Stimulated activated CD8-positive, alpha-beta memory T cell treated with anti-CD3 and anti-CD28 coated beads, Interleukin-7, amount 100 ng/mL, for 24 hours (primary cell): ENCODE results near the gene ASXL3.

ENCODE experiments used
- DNase-seq: peaks from one replicate; pipeline ENCODE4 v3.0.0-alpha.2; 2020; ENCODE audit warnings: low read depth

The ASXL3 gene

DNA sequence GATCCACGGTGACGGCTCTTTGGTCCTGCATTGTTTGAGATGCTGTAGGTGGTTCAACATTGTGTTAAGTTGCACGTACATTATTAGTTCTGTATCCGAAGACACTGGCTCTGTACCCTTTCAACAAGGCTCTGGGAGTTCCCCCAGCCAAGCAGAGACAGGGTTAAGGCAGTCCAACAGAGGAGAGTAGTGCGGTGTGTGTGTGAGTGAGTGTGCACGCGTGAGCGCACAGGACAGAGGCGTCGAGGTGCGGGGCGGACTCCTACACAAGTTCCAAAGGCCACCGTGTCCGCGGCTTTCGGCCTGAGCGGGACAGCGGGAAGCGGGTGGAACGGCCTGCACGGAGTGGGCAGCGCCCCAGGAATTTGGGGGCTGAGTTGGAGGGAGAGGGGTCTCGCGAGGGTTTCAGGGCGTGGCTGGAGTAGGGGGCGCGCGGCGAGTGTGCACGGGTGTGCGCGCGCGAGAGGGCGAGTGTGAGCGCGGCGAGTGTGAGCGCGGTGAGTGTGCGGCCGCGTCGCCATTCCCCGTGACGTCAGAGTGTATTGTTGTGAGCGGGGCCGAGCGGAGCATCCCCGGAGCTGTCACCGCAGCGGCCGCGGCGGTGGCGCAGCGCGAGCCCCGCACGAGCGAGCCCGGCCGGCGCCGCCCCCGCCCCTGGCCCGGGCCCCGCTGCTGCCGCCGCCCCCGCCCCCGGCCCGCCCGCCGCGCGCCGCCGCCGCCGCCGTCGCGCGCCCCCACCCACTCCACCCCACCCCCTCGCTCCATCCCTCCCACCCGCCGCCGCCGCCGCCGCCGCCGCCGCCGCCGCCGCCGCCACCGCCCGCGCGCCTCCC lies at the start of gene ASXL3:
TSS of gene ASXL3 (plus strand) at position 535 of the 833 bp plus-strand sequence. CDS start 413 bp downstream, outside the sequence.
- DNase-seq: no peak

GRCh38 chr18:33532978-33533377 lies 45.0 kb upstream of the ASXL3 start:
- DNase-seq: no peak

DNA sequence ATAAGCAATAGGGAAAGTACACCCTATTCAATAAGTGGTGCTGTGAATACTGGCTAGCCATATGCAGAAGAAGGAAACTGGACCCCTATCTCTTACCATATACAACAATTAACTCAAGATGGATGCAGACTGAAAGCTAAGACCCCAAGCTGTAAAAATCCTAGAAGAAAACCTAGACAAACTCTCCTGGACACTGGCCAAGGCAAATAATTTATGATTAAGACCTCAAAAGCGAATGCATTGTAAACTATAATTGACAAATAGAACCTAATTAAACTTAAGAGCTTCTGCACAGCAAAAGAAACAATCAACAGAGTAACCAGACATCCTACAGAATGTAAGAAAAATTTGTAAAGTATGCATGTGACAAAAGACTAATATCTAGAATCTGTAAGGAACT lies 41.1 kb upstream of the ASXL3 start:
- DNase-seq: no peak

- DNase-seq: no peak
Observed at GRCh38 chr18:33538418-33539042, 39.5 kb upstream of the ASXL3 start.

DNA sequence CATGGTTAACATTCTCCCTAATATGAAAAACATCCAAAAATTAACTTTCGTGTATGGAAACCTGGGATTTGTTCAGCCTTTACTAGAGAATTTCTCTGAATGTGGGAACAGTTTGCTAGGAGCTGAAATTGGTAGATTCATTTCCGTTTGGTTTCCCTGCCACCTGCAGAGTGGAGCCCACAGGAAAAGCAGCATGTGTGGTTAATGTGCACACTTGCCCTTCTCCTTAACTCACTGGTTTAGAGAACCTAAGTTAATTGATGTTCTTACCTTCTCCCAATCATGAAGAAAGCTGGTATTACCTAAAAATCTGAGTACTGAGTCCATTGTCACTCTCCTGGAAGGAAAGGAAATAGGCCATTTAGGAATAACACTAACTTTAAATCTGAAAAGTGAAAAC lies 37.6 kb upstream of the ASXL3 start:
- no peak for DNase-seq

GRCh38 chr18:33541316-33541715 lies 36.7 kb upstream of the ASXL3 start:
- no peak for DNase-seq

DNA sequence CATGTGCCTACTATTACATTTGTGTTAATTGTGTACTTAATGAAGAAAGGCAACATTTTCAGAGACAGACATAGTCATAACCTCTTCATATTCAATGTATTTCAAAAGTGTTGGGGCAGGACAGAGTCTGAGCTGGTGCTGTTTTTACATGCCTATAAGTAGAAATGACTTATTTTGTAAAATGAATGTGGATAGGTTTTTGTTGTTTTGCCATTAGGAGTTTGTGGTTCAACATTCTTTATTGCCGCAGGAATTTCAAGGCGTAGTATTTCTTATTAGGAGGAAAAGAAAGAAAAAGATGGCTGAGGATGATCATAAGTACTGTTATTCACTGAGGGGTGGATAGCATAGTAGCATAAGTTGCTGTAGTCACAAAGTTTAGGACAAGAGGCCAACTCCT lies 21.2 kb upstream of the ASXL3 start:
- no peak for DNase-seq

- DNase-seq: no peak
Observed at GRCh38 chr18:33557706-33558105, 20.3 kb upstream of the ASXL3 start.

GRCh38 chr18:33558529-33558928 lies 19.5 kb upstream of the ASXL3 start:
- DNase-seq: no peak

DNA sequence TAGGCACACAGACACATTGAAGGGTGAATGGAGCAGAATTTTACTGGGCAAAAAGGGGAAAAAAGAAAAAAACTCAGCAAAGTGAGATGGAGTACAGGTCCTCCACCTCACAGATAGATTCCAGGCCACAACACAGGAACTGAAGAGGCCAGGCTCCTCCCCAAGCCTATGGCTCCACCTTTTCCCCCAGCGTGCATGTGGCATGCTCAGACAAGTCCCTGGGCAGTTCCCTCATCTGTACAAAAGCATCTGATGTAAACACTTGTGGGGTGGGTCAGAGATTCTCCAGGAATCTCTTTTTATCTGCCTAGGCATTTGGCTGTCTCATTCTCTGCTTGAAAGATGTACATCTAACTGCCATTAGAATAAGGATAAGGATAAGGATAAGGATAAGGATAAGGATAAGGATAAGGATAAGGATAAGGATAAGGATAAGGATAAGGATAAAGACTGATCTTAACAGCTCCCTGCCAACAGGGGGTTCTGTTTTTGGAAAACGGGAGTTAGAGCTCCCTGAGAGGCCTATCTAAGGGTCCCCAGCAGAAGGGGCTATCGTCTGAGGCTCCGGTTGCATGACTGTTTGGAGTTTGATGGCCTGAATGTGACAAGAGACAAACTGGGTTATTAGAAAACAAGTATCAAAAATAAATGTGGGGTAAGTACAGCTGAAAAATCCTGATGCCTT lies 17.2 kb upstream of the ASXL3 start:
- DNase-seq: no peak

DNA sequence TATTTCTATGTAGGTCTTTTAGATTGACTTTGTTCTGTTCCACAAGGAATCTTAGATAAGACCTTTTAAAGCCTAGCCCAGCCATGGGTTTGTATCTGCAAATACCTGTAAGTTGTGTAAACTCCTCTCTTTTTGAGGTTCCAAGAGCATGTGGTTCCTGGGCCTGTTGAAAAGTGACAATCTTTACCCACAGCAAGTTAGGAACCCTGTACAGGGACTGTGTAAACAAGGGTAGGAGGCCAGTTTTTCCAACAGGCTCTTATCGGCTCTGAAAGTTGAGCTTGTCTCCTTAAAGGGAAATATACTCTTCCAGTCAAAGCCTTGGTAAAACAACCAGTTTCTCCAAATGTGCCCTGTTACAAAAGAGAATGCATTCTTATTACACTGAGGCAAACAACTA lies 15.3 kb upstream of the ASXL3 start:
- no peak for DNase-seq

DNA sequence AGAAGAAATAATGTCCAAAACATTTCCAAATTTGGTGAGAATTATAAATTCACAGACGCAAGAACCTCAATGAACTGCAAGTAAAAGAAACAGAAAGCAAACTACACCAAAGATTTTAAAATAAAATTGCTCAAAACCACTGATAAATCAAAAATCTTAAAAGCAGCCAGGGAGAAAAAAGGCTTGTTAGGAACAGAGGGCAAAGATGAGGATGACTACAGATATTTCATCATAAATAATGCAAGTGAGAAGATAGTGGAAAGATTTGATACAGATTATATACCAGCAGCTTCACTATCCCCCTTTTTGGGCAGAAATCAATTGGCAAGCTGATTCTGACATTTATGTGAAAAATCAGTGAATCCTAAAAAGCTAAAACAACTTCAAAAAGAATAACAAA lies 10.3 kb upstream of the ASXL3 start:
- DNase-seq: no peak

GRCh38 chr18:33571998-33572787 lies 5.8 kb upstream of the ASXL3 start:
- no peak for DNase-seq

DNA sequence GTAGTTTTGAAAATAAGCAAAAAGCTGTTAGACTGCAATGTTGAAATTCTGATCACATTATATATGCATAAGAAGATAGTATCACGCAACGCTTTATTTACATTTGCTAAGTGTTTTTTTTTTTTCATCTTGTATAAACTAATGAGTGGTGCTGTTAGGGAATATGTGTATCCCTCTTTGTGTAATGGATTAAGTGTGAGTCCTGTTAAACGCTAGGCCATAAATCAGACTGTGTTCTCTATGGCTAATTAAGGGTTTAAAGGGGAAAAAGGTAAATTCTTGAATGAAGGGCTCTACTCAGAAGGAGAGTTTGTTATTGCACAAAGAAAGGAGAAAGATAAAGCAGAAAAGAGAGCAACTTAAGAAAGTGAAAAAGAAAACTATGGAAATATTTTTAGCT lies 4.8 kb upstream of the ASXL3 start:
- DNase-seq: no peak

DNA sequence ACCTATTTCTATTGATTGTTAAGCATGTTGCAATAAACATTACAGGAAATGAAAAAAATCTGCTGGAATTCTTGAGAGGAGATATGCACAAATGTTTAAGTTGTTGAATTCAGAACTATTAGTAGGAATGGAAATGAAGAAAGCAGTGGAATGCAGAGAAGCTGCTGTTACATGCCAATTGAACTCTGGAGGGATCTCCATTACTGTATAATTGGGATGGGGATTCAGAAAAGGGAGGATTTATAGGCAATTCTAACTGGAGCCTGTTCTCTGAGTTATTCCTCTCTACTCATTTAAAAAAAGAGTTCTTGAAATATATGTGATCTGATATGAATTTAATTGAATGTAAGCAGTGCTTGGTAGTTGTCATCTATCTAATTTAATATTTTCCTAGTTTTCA lies 2.6 kb upstream of the ASXL3 start:
- DNase-seq: no peak

GRCh38 chr18:33576999-33577646 lies 896 bp upstream of the ASXL3 start:
- no peak for DNase-seq

DNA sequence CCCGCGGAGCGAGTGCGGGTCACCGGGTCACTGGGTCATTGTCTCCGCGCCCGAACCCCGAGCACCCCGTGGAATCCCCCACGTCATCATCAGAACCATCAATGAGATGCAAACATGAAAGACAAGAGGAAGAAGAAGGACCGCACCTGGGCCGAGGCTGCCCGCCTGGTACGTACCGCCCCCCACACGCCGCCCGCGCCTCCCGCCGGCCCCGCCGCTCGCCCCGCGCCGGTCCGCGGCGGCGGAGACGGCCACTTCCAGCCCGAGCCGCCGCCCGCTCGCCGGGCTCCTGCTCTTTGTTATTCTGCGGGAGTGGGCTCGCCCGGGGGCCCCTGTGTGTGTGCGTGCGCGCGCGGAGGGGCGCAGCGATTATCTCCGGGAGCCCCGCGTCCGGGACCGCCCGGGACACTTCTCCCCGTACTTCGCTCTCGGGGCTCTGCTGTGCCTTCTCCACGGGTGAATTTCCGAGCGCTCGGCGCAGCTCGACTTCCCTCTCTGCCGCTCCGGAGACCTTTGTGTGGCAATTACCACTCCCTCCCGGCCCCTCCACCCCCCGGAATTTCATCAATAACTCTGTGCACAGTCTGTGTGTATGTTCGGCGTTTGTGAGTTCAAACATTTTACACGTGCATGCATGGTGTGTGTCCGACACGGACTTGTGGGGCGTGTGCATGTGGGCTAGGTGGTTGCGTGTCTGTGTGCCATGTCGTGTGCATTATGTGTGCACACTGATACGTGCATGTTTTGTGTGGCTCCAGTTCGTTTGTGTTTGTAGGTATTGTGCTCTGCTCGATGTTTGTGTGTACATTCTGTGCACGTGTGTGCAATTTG lies 714 bp downstream of the ASXL3 start:
- no peak for DNase-seq

DNA sequence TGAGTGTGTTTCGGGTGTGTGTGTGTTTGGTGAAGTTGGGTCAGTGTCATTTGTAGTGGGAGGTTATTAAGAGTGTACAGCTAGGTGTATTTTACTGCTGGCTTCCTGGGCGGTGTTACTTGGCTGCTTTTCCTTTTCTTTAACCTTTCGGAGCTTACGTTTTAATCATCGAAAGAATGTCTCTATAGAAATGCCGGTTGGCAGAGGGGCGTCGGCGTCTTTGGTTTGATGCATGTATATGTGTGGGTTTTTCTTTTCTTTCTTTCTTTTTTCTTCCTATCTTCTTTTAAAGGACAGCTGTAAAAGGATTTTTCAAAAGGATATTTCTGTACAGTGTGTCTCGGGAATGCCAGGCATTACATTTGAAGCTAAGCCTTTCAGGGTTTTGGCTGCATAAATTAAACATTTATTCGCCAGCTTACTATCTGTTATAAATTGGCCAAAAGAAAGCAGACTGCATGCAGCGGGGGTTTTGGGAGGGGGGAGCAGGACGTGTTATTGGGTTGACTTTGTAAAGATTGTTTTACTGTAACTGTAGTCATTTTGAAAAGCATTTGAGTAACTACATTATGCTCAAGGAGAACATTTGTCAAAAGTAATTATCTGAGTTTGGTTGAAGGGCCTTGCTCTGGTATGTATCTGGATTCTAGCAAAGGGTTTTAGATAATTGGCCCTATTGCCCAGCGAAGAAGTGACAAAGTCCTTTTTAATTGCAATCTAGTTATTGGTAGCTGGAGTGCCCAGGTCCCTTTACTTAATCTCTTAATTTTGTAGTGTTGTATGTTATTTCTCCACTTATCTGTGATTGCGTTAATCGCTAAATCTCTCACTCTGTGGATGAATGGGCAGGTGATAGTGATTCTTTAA lies 1.6 kb downstream of the ASXL3 start:
- DNase-seq: no peak

GRCh38 chr18:33580546-33580945 lies 2.5 kb downstream of the ASXL3 start:
- DNase-seq: no peak

GRCh38 chr18:33581856-33582255 lies 3.8 kb downstream of the ASXL3 start:
- no peak for DNase-seq
